ENCODE results near the gene SNAP47.

DNA sequence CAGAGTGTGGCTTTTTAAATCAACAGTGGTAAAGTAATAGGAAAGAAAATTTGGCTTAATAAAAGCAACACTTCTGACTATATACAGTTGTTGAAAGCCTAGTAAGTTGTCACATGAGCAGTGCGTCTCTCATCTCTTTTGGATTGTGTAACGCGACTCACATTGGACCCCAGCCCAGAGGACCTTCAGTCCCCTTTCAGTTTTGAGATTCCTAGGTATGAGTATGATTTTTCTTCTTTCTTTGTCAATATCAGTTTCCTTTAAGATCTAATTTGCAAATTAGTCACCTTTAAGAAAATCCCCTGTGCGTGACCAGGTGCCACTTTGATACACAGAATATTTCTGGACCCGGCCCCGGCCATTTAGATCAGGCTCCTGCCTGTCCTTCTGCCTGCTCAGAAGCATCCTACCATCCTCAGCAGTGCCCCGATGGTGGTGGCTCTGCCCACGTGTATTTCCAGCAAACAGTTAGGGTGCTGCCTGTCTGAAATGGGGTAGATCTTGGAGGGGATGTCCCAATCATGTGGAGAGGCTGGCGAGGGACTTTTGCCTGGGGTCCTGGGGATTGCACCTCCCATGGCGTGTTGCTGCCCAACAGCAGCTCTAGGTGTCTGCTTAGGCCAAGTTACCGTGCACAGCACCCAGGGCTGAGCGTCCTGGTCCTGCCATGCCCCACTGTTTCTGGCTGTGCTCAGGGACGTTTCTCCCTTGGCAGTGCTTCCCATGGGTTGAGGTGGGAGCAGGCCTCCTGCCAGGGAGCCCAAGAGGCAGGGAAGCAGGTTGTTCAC lies 21.1 kb downstream of the SNAP47 start:
- TF ChIP-seq TAF1 (IDR thresholded peaks at IDR 0.05; ENCODE audit: low read depth) (no peak), YY1 (IDR thresholded peaks at IDR 0.05; ENCODE audit: low read depth) (no peak), NFIC (IDR thresholded peaks at IDR 0.05) (no peak), ZBTB7A (IDR thresholded peaks at IDR 0.05; ENCODE audit: low read depth) (no peak), FOXM1 (IDR thresholded peaks at IDR 0.05; ENCODE audit: borderline replicate concordance, low read depth) (no peak), EP300 (IDR thresholded peaks at IDR 0.05; ENCODE audit: borderline replicate concordance) (no peak)
- TF ChIP-seq, protein P1, sequence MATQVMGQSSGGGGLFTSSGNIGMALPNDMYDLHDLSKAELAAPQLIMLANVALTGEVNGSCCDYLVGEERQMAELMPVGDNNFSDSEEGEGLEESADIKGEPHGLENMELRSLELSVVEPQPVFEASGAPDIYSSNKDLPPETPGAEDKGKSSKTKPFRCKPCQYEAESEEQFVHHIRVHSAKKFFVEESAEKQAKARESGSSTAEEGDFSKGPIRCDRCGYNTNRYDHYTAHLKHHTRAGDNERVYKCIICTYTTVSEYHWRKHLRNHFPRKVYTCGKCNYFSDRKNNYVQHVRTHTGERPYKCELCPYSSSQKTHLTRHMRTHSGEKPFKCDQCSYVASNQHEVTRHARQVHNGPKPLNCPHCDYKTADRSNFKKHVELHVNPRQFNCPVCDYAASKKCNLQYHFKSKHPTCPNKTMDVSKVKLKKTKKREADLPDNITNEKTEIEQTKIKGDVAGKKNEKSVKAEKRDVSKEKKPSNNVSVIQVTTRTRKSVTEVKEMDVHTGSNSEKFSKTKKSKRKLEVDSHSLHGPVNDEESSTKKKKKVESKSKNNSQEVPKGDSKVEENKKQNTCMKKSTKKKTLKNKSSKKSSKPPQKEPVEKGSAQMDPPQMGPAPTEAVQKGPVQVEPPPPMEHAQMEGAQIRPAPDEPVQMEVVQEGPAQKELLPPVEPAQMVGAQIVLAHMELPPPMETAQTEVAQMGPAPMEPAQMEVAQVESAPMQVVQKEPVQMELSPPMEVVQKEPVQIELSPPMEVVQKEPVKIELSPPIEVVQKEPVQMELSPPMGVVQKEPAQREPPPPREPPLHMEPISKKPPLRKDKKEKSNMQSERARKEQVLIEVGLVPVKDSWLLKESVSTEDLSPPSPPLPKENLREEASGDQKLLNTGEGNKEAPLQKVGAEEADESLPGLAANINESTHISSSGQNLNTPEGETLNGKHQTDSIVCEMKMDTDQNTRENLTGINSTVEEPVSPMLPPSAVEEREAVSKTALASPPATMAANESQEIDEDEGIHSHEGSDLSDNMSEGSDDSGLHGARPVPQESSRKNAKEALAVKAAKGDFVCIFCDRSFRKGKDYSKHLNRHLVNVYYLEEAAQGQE (IDR thresholded peaks at IDR 0.05; ENCODE audit: low read depth), result no peak
- TF ChIP-seq, protein P2, sequence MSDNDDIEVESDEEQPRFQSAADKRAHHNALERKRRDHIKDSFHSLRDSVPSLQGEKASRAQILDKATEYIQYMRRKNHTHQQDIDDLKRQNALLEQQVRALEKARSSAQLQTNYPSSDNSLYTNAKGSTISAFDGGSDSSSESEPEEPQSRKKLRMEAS (IDR thresholded peaks at IDR 0.05), result no peak
